ENCODE results near the gene METTL23.
A peak's percentile ranks its signal among the peaks of the same experiment; 100 is the strongest.

DNA sequence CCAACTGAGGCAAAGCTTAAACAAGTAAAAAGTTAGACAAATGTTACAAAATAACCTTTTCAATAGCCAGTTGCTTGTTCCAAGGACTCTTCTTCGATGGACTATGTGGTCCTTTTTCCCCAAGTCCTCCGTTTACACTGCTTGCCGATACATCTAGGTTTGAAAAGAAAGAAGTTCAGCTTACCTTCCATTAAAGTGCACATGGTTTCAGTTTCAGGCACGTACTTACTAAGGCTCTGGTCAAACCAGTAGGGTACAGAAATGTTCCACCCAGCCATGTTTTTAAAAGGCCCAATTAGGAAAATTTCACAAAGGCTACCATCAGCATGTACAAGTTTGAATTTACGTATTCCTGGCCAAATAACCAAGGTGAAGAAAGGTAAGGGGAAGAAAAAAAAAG is 8.4 kb downstream of the METTL23 start:
- TF ChIP-seq POLR2A (IDR thresholded peaks at IDR 0.05) (no peak), CTCF (IDR thresholded peaks at IDR 0.05) (peak in 1 of 6 experiments; percentile 9)

Data from Peyer's patch (tissue), 4 donors.